Stimulated activated naive CD8-positive, alpha-beta T cell treated with anti-CD3 and anti-CD28 coated beads, Interleukin-15, Interleukin-2, amounts not matched to agents 100 U/mL and 50 U/mL, for 24 hours (primary cell): Measurements from ENCODE around the gene DAAM2.

Experiments used
- ATAC-seq: fragments of 150-1000 bp; cut with Tn5 transposase; one replicate; pipeline ENCODE4 v1.10.0; 2021
- DNase-seq: peaks from one replicate; pipeline ENCODE4 v3.0.0; 2021

Gene DAAM2

GRCh38 chr6:39910164-39910563 lies 118.0 kb downstream of the DAAM2 start:
- ATAC-seq (no peak), DNase-seq (no peak)

- ATAC-seq (no peak), DNase-seq (no peak)
Observed at GRCh38 chr6:39910744-39911143, 118.6 kb downstream of the DAAM2 start.

- DNase-seq, result no peak
- ATAC-seq, result no peak
Observed at GRCh38 chr6:39911513-39912125, 119.4 kb downstream of the DAAM2 start.

GRCh38 chr6:39912446-39912845 lies 120.3 kb downstream of the DAAM2 start:
- no peak for DNase-seq
- ATAC-seq, result no peak

GRCh38 chr6:39913391-39913916 lies 121.3 kb downstream of the DAAM2 start:
- ATAC-seq, result no peak
- no peak for DNase-seq

GRCh38 chr6:39914239-39914638 lies 122.1 kb downstream of the DAAM2 start:
- no peak for ATAC-seq
- no peak for DNase-seq

GRCh38 chr6:39915866-39916265 lies 123.7 kb downstream of the DAAM2 start:
- no peak for DNase-seq
- ATAC-seq, result no peak

GRCh38 chr6:39917329-39917728 lies 125.2 kb downstream of the DAAM2 start:
- no peak for ATAC-seq
- DNase-seq, result no peak

GRCh38 chr6:39917981-39918380 lies 125.8 kb downstream of the DAAM2 start:
- no peak for ATAC-seq

GRCh38 chr6:39918831-39919230 lies 126.7 kb downstream of the DAAM2 start:
- no peak for DNase-seq
- no peak for ATAC-seq

More at GRCh38 chr6:39917981-39918380, 125.8 kb downstream of the DAAM2 start:
- no peak for DNase-seq

GRCh38 chr6:39920157-39920556 lies 128.0 kb downstream of the DAAM2 start:
- ATAC-seq, result no peak

GRCh38 chr6:39922821-39923220 lies 130.6 kb downstream of the DAAM2 start:
- DNase-seq, result no peak
- no peak for ATAC-seq

More at GRCh38 chr6:39920157-39920556, 128.0 kb downstream of the DAAM2 start:
- no peak for DNase-seq

GRCh38 chr6:39923394-39923793 lies 131.2 kb downstream of the DAAM2 start:
- DNase-seq (no peak), ATAC-seq (no peak)

GRCh38 chr6:39923861-39924260 lies 131.7 kb downstream of the DAAM2 start:
- ATAC-seq, result no peak
- no peak for DNase-seq

- ATAC-seq (no peak), DNase-seq (no peak)
Observed at GRCh38 chr6:39924283-39924682, 132.1 kb downstream of the DAAM2 start.

GRCh38 chr6:39925191-39925930 lies 133.2 kb downstream of the DAAM2 start:
- ATAC-seq (no peak), DNase-seq (no peak)

GRCh38 chr6:39925931-39926290 lies 133.7 kb downstream of the DAAM2 start:
- ATAC-seq, result no peak
- no peak for DNase-seq

GRCh38 chr6:39926668-39927067 lies 134.5 kb downstream of the DAAM2 start:
- no peak for ATAC-seq

GRCh38 chr6:39927159-39927558 lies 135.0 kb downstream of the DAAM2 start:
- ATAC-seq, result no peak
- no peak for DNase-seq

More at GRCh38 chr6:39926668-39927067, 134.5 kb downstream of the DAAM2 start:
- no peak for DNase-seq

GRCh38 chr6:39929039-39929732 lies 137.0 kb downstream of the DAAM2 start:
- DNase-seq (no peak), ATAC-seq (no peak)

GRCh38 chr6:39929733-39930461 lies 137.7 kb downstream of the DAAM2 start:
- DNase-seq, result no peak
- ATAC-seq, result no peak

- DNase-seq (no peak), ATAC-seq (no peak)
Observed at GRCh38 chr6:39930540-39930939, 138.4 kb downstream of the DAAM2 start.
